Central memory CD8-positive, alpha-beta T cell (primary cell): Measurements from ENCODE around the gene PCDHGC3.

Experiments used
- ATAC-seq: fragments of 150-1000 bp; cut with Tn5 transposase; replicated peaks from 2 replicates; pipeline ENCODE4 v1.10.0; 2022; ENCODE audit warnings: mild to moderate bottlenecking, moderate FRiP score, moderate number of reproducible peaks; ENCODE audit not compliant: poor library complexity, severe bottlenecking; ENCODE audit errors: extremely low read depth
- DNase-seq, 2 donors: peaks; one replicate each; pipeline ENCODE4 v3.0.0; 2021; ENCODE audit warnings: low spot score in 2 of 2
- H3K27ac Mint-ChIP-seq: one replicate; pipeline ENCODE4 v1.8.0; 2022; ENCODE audit warnings: low read depth, mild to moderate bottlenecking, moderate library complexity, mixed read lengths
- H3K27me3 Mint-ChIP-seq: one replicate; pipeline ENCODE4 v1.8.0; 2022; ENCODE audit warnings: mixed read lengths
- H3K36me3 Mint-ChIP-seq: one replicate; pipeline ENCODE4 v1.8.0; 2022; ENCODE audit warnings: mild to moderate bottlenecking, moderate library complexity, mixed read lengths; ENCODE audit not compliant: insufficient read depth
- H3K4me1 Mint-ChIP-seq: one replicate; pipeline ENCODE4 v1.8.0; 2022; ENCODE audit warnings: mixed read lengths
- H3K4me3 Mint-ChIP-seq: one replicate; pipeline ENCODE4 v1.8.0; 2022; ENCODE audit warnings: mild to moderate bottlenecking, moderate library complexity, mixed read lengths
- H3K9me3 Mint-ChIP-seq: one replicate; pipeline ENCODE4 v1.8.0; 2022; ENCODE audit warnings: mixed read lengths

The PCDHGC3 gene

DNA sequence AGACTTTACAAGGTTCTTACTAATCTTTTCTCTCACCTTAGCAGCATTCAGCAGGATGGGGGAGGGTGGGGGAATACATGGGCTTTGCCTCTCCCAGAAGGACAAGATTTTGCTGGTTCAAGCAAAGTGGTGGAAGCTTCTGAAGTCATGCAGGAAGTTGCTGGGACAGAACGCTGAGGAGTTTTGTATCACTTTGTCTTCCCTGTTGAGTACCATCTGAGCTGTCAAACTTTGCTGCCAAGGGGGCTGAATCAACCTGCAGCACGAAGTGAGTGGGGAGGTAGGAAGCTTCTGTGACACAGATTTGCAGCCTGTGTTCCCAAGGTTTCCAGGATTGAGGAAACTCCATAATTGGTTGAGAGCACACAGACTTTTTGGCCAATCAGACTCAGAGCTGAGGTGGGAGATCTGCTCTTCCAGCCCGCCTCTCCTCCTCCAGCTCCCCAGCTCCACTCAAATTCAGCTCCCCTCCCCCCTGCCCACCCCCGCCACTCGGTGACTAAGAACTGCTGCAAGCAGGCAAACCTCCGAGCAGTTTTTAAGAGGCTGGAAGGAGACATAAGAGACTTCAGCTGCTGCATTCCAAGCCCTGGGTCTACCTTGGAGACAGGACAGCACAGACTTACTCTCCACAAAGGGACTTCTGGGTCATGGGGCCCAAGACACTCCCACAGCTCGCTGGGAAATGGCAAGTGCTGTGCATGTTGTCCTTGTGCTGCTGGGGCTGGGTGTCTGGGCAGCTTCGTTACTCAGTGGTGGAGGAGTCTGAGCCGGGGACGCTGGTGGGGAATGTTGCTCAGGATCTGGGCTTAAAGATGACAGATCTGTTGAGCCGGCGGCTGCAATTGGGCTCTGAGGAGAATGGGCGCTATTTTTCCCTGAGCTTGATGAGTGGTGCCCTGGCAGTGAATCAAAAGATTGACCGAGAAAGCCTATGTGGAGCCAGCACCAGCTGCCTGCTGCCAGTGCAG, 13.1 kb downstream of the PCDHGC3 start, which contains the start of gene PCDHGC5:
TSS of gene PCDHGC5 (plus strand) at position 491 of the 971 bp plus-strand sequence. CDS start at position 651, 160 bp downstream.
- DNase-seq: no peak
- Mint-ChIP-seq H3K27ac (no peak within 1 kb of the TSS), H3K27me3 (peaks cover 97% of the 10 kb centered on the region), H3K4me3 (no peak within 1 kb of the TSS), H3K4me1 (peaks cover 14% of the 10 kb centered on the region), H3K9me3 (no peaks in the 10 kb centered on the region), H3K36me3 (peaks cover 4% of the 10 kb centered on the region)
- no peak for ATAC-seq

DNA sequence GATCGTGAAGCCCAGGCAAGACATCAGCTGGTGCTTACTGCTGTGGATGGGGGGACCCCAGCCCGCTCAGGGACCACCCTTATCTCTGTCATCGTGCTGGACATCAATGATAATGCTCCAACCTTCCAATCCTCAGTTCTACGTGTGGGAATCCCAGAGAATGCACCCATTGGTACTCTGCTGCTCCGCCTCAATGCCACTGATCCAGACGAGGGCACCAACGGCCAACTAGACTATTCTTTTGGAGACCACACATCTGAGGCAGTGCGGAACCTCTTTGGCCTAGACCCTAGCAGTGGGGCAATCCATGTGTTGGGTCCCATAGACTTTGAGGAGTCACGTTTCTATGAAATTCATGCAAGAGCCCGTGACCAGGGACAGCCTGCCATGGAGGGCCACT, 14.1 kb downstream of the PCDHGC3 start:
- H3K4me1 Mint-ChIP-seq: peaks cover 5% of the 10 kb centered on the region
- H3K4me3 Mint-ChIP-seq: no peak overlapping the region
- H3K27ac Mint-ChIP-seq: no peak overlapping the region

DNA sequence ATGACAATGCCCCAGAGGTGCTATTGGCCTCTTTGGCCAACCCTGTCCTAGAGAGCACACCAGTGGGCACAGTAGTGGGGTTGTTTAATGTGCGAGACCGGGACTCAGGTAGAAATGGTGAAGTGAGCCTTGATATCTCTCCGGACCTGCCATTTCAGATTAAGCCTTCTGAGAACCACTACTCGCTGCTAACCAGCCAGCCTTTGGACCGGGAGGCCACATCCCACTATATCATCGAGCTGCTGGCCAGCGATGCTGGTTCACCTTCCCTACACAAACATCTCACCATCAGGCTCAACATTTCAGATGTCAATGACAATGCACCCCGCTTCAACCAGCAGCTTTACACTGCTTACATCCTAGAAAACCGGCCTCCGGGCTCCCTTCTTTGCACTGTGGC, 14.5 kb downstream of the PCDHGC3 start:
- no peak for ATAC-seq
- peaks cover 97% of the 10 kb centered on the region for H3K27me3 Mint-ChIP-seq

More for the DNA sequence above, 14.1 kb downstream of the PCDHGC3 start:
- Mint-ChIP-seq H3K27me3 (peaks cover 97% of the 10 kb centered on the region), H3K9me3 (no peaks in the 10 kb centered on the region), H3K36me3 (peaks cover 4% of the 10 kb centered on the region)
- ATAC-seq (no peak), DNase-seq (no peak)

DNA sequence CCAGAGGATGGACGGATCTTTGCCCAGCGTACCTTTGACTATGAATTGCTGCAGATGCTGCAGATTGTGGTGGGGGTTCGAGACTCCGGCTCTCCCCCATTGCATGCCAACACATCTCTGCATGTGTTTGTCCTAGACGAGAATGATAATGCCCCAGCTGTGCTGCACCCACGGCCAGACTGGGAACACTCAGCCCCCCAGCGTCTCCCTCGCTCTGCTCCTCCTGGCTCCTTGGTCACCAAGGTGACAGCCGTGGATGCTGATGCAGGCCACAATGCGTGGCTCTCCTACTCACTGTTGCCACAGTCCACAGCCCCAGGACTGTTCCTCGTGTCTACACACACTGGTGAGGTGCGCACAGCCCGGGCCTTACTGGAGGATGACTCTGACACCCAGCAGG, 15.0 kb downstream of the PCDHGC3 start:
- no peak overlapping the region for H3K27ac Mint-ChIP-seq
- H3K9me3 Mint-ChIP-seq: no peaks in the 10 kb centered on the region
- ATAC-seq: no peak
- peaks cover 10% of the 10 kb centered on the region for H3K4me1 Mint-ChIP-seq
- peaks cover 97% of the 10 kb centered on the region for H3K27me3 Mint-ChIP-seq
- peaks cover 4% of the 10 kb centered on the region for H3K36me3 Mint-ChIP-seq
- H3K4me3 Mint-ChIP-seq: no peak overlapping the region
- DNase-seq: no peak

More for the DNA sequence above, 14.5 kb downstream of the PCDHGC3 start:
- H3K4me1 Mint-ChIP-seq: peaks cover 5% of the 10 kb centered on the region
- no peak for DNase-seq
- no peak overlapping the region for H3K27ac Mint-ChIP-seq
- H3K9me3 Mint-ChIP-seq: no peaks in the 10 kb centered on the region
- peaks cover 4% of the 10 kb centered on the region for H3K36me3 Mint-ChIP-seq
- H3K4me3 Mint-ChIP-seq: no peak overlapping the region

DNA sequence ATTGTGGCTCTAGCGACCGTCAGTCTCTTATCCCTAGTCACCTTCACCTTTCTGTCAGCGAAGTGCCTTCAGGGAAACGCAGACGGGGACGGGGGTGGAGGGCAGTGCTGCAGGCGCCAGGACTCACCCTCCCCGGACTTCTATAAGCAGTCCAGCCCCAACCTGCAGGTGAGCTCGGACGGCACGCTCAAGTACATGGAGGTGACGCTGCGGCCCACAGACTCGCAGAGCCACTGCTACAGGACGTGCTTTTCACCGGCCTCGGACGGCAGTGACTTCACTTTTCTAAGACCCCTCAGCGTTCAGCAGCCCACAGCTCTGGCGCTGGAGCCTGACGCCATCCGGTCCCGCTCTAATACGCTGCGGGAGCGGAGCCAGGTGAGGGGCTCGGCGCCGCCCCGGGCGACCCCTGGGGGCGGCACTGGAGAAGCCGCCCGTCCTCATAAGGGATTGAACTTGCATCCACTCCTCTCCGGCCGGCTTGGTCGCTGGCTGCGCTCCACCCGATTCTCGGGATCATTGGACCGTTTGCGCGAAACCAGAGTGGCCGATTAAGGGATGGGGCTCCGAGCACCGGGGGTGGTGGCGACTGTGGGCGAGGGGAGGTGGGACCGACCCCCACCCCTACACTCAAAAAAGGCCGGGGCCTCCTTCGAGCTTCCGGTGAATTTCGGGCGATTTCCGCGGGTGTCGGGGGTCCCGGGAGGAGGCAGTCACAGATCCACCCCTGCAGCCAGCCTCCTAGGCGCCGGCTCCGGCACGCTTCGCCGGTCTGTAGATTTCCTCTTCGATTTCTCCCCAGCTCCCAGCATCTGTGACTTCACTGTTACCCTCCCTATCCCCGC, 15.8 kb downstream of the PCDHGC3 start:
- no peaks in the 10 kb centered on the region for H3K9me3 Mint-ChIP-seq
- peaks cover 97% of the 10 kb centered on the region for H3K27me3 Mint-ChIP-seq
- H3K4me1 Mint-ChIP-seq: peaks cover 12% of the 10 kb centered on the region
- peak; percentile 13 for ATAC-seq
- peak overlapping the region; percentile 48 for H3K4me3 Mint-ChIP-seq
- no peak for DNase-seq
- H3K27ac Mint-ChIP-seq: no peak overlapping the region
- peaks cover 4% of the 10 kb centered on the region for H3K36me3 Mint-ChIP-seq

DNA sequence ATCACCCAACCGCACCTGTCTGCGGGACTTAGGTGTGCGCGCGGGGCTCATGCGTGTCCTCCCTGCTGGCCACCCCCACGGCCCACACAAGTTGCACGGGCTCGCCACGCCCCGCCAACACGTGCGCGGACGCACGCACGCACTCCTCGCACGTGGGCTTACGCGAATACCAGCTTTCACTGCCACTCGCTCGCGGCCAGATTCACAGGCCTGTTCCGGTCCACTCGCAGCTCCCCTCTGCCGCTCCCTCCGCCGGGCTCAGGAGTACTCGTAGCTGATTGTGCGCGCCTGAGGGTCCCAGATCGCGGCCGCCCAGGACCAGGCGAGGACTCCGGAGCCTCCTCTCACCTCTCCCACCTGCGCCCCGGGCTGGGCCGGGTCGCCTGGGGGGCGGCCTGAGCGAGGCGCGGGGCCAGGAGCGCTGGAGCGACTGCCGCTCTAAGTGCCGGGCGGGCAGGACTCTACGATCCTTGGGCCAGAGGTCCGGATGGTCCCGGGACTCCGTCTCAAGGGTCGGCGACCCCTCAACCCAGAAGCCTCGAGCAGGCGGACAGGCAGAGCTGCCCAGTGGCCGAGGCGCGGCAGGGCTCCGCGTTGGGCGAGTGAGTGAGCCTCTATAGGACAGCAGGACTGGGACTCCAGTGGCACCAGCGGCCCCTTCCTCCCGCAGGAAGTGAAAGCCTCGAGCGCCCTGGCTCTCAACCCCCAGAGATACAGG, 16.6 kb downstream of the PCDHGC3 start:
- peak; percentile 18 for ATAC-seq
- H3K27ac Mint-ChIP-seq: no peak overlapping the region
- peaks cover 2% of the 10 kb centered on the region for H3K36me3 Mint-ChIP-seq
- no peaks in the 10 kb centered on the region for H3K9me3 Mint-ChIP-seq
- DNase-seq: no peak
- H3K4me3 Mint-ChIP-seq: peak overlapping the region; percentile 48
- peaks cover 12% of the 10 kb centered on the region for H3K4me1 Mint-ChIP-seq
- peaks cover 91% of the 10 kb centered on the region for H3K27me3 Mint-ChIP-seq

DNA sequence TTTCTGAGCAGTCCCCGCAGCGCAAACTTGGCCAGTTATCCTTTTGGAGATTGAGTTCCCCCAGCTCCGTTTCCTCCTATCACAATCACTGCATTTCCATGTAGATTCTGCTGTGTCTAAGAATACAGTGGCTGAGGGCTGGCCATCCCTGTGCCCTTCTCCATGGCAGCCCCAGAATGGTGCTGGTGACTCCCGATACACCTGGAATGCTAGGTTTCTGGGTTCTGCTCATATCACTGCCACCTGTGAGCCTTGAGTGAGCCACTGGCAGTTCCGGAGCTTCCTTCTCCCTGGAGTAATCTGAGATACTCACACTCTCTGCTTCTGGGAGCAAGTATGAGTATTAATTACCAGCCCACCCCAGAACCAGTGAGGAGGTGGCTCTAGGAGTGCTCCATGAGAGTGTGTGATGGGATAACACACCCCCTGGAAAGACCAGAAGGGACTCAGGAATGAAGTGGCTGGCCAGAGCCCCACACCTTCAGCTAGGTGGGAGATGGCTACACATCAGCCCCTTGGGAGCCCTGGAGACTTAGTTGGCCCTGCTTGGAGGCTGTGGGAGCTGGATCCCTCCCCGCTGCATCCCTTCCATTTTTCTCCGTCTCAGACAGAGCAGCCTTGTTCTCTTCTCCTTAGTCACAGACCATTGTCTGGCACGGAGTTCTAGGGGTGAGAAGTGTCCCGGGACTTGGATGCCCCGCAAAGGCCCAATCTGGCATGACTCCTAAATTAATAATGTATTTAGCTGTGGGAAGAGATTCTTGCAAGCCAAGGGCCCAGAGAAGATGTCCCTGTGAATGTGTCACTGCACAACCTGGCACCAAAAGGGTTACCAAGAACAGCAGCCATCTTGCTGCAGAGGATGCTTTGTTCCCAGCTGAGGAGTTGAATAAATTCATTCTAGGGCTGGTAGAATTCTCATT, 18.0 kb downstream of the PCDHGC3 start:
- DNase-seq: no peak
- no peak overlapping the region for H3K27ac Mint-ChIP-seq
- peaks cover 90% of the 10 kb centered on the region for H3K27me3 Mint-ChIP-seq
- no peaks in the 10 kb centered on the region for H3K9me3 Mint-ChIP-seq
- H3K36me3 Mint-ChIP-seq: peaks cover 2% of the 10 kb centered on the region
- no peak overlapping the region for H3K4me3 Mint-ChIP-seq
- peaks cover 12% of the 10 kb centered on the region for H3K4me1 Mint-ChIP-seq
- no peak for ATAC-seq

DNA sequence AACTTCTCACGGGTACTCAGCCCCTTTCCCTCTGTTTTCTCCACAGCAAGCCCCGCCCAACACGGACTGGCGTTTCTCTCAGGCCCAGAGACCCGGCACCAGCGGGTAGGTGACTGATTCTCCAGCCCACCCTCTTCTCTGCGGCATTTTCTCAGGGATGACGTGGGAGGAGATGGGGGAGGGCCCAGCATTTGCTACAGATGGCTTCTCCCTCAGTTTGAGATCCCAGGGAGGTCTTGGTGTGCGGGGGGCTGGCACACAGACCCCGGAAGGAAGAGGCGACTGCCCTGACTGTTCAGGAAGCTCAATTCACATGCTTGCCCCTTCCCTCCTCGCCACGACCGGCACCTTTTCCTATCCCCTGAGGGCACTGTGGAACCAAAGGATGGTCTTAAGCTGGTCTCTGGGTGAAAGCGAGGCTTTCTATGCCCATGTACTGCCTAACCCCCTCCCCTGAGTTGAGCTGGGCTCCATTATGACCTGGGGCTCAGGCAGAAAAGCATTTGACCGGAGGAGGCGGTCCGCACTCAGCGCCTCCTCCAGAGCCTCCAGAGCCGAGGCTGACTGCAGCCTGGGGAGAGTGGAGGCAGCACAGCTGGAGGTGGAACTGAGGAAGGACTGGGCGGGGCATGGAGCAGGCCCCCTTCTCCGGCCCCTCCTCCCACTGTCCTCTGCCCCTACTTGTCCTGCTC, 19.1 kb downstream of the PCDHGC3 start:
- no peak for ATAC-seq
- Mint-ChIP-seq H3K4me1 (peaks cover 12% of the 10 kb centered on the region), H3K4me3 (peak overlapping the region; percentile 1), H3K27me3 (peaks cover 78% of the 10 kb centered on the region), H3K27ac (no peak overlapping the region), H3K9me3 (no peaks in the 10 kb centered on the region), H3K36me3 (peaks cover 2% of the 10 kb centered on the region)
- no peak for DNase-seq

DNA sequence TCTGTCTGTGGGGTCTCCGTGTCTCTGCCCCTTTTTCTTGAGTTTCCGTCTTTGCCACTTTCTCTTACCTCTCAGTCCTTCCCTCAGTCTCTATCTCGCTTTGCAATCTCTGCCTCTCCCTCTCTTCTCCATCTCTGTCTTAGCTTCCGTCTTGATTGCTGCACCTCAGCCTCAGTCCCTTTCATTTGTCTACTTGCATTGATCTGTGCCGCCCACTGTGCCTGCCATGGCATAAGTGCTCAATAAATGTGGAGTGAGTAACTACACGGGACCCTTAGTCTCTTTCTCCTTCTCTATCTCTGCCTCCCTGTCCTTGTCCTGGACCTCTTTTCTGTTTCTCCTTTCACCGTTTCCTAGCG, 19.7 kb downstream of the PCDHGC3 start:
- H3K9me3 Mint-ChIP-seq: no peaks in the 10 kb centered on the region
- no peak for DNase-seq
- peaks cover 2% of the 10 kb centered on the region for H3K36me3 Mint-ChIP-seq
- ATAC-seq: no peak
- H3K27ac Mint-ChIP-seq: no peak overlapping the region
- H3K4me1 Mint-ChIP-seq: peaks cover 12% of the 10 kb centered on the region
- peaks cover 73% of the 10 kb centered on the region for H3K27me3 Mint-ChIP-seq
- H3K4me3 Mint-ChIP-seq: peak overlapping the region; percentile 1

DNA sequence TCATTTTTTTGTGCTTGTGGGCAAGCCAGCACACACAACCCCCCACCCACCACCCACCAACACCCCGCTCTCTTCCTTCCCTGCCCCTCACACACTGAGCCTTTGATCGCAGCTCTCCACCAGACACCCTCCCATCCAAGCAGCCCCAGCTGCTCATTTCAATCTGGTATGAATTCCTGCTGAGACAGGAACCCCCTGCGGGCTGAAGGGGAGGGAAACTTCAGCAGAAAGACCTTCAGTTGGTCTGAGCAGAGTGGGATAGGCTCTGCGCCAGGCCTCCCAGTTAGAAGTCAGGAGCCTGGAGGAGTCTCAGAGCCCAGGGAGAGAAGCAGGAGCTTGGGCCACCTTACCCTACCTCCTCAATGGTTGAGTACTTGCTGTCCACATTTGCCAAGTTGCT, 20.3 kb downstream of the PCDHGC3 start:
- H3K27me3 Mint-ChIP-seq: peaks cover 67% of the 10 kb centered on the region
- no peaks in the 10 kb centered on the region for H3K9me3 Mint-ChIP-seq
- DNase-seq: no peak
- peaks cover 12% of the 10 kb centered on the region for H3K4me1 Mint-ChIP-seq
- H3K4me3 Mint-ChIP-seq: no peak overlapping the region
- no peak for ATAC-seq
- H3K36me3 Mint-ChIP-seq: peaks cover 2% of the 10 kb centered on the region
- H3K27ac Mint-ChIP-seq: no peak overlapping the region

DNA sequence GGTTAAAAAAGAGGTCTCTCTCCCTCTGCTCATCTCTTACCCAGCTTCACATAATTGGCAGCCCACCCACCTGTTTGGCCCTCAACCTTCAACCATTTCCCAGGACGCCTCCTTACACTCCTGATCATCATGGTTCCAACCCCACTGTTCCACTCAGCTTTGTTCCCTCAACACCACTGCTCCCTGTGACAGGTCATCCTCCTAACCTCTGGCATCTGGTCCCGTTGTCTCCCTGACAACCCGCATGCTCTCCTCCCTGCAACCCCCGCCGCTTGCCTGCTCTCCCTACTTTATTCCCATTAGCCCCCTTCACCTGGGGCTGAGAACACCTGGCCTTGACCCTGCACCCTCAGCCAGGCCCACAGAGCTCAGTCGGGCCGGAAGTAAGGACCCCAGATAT, 26.0 kb downstream of the PCDHGC3 start:
- Mint-ChIP-seq H3K4me1 (no peaks in the 10 kb centered on the region), H3K27me3 (peaks cover 37% of the 10 kb centered on the region), H3K27ac (no peak overlapping the region), H3K36me3 (peaks cover 6% of the 10 kb centered on the region), H3K4me3 (no peak overlapping the region), H3K9me3 (no peaks in the 10 kb centered on the region)
- DNase-seq (no peak), ATAC-seq (no peak)
